NCI-H2171 (cell line): ENCODE data around the gene ATPAF1.
"Not testable (repeated sequence)": the region's sequence is repeated elsewhere in the genome, so short reads cannot be mapped to it uniquely, and the experiment has no call there.

Source experiments
- DNase-seq: peaks from one replicate; lab custom pipeline; 2025; lab: John Stamatoyannopoulos, UW

ATPAF1 gene, protein sequence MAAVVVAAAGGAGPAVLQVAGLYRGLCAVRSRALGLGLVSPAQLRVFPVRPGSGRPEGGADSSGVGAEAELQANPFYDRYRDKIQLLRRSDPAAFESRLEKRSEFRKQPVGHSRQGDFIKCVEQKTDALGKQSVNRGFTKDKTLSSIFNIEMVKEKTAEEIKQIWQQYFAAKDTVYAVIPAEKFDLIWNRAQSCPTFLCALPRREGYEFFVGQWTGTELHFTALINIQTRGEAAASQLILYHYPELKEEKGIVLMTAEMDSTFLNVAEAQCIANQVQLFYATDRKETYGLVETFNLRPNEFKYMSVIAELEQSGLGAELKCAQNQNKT

DNA sequence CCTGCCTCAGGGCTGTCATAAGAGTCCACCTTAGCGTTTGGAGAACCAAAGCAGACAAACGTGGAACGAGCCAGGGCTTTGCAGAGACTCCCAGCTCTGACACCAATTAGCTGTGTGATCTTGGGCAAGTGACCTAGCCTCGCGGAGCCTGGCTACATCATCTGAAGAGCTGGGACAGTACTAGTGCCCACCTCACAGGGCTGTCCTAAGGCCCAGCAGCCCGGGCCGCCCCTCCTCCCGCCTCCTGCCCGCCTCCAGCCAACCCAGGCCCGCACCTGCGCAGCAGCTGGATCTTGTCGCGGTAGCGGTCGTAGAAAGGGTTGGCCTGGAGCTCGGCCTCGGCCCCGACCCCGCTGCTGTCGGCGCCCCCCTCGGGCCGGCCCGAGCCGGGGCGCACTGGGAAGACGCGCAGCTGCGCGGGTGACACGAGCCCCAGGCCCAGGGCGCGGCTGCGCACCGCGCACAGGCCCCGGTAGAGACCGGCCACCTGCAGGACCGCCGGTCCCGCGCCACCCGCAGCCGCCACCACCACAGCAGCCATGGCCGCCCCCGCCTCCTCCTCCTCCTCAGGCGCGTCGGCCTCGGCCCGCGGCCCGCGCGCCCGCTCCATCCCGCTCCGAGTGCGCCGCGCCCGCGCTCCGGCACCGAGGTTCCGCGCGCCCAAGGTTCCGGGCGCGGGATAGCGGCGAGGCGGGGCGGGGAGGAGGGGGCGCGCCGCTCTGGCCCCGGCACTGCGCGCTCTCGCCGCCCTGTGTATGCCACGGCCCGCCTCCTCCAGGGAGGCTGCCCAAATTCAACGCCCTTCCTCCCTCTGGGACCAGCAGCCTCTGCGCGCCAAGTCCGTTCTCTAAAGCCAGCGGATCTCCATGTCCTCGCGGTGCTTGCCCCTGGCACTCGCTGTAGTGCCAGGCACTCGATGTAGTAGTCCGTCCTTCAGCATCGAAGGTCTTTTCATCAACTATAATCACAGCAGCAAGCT, at the start of gene ATPAF1:
ATPAF1 (minus strand) TSS at position 583 of the 979 bp plus-strand sequence; CDS start at position 541, 42 bp downstream.
- peak; percentile 54 for DNase-seq

DNA sequence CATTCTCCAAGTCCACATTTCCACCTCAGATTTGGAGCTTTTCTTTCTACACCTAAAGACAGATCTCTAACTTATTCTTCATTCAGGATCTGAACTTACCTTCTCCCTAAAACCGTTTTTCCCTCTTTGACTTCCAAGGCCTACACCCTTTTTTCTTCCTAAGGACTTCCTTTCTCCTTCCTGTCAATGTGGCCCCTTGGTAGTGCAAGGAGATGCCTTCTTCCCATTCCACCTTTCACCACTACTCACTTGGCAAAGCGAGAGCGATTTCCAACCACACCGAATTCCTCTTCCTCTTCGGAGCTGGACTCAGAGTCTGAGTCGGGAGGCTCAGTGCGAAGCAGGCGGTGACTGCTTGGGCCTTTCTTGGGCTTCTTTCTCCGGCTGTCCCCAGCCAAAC, 49.5 kb upstream of the ATPAF1 start:
- DNase-seq, result no peak

DNA sequence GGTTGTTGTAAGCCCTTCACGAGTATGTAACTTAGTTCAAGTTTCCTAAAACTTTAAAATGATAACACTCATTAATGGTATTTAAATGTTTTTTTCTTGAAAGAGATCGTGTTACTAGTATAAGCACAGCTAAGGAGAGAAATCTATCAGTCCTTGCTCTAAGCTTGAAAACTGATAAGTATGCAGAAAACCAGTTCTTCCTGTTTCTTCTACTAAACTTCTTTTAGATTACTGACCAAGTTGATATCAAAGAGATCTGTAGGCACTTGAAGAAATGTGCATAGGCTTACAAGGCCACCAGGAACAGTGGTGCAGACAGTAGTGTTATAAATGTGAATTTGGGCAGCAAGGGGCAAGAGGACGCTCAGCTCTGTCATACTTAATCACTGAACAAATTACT, 46.8 kb upstream of the ATPAF1 start:
- DNase-seq, result no peak

DNA sequence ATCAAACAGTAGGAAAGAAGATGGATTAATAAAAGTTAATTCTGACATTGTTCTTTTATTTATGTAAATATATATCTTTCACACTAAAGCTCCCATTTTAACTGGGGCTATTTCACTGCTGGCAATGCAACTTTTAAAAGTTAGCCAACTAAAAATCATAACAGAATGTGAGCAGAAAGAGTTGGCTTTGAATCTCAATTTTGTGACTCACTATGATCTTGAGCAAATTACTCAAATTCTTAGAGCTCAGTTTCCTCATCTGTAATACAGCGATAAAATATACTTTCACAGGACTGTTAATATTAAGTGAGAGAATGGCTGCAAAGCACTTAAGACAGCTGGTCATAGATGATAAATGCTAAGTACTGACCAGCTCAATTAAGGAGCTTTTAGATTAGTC, 40.0 kb upstream of the ATPAF1 start:
- DNase-seq, result no peak

DNA sequence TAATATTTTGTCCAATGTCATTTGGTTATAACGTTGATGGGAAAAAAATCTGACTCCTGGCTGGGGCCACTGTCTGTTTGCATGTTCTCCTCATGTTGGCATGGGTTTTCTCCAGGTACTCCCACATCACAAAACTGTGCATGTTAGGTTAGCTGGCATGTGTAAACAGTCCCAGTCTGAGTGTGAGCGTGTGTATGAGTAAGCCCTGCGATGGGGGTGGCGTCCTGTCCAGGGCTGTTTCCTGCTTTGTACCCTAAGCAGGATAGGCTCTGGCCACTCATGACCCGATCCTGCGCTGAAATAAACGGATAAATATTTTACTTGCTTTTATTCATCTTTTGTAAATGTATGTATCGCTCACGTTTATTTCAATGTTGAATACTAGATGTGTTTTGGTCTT, 37.2 kb upstream of the ATPAF1 start:
- DNase-seq, result no peak

DNA sequence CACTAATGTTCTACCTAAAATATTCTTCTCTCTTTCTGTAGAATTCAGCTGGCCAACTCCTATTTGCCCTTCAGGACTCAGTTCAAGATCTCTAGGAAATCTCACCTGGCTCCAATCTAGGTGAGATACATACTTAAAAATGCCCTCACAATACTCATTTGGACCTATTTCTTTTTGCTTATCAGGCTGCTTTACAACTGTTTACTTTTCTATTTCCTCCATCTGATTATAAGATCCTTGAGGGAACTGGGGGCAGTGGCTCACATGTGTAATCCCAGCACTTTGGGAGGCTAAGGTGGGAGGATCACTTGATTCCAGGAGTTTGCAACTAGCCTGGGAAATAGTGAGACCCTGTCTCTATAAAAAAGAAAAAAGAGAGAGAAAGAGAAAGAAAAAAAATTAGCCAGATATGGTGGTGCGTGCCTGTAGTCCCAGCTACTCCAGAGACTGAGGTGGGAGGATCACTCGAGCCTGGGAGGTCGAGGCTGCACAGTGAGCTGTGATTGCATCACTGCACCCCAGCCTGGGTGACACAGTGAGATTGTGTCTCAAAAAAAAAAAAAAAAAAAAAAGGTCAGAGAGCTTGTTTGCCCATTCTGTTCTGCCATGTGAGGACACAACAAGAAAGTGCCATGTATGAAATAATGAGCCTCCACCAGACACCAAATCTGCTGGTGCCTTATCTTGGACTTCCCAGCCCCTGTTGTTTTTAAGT, 35.9 kb upstream of the ATPAF1 start:
- no peak for DNase-seq

DNA sequence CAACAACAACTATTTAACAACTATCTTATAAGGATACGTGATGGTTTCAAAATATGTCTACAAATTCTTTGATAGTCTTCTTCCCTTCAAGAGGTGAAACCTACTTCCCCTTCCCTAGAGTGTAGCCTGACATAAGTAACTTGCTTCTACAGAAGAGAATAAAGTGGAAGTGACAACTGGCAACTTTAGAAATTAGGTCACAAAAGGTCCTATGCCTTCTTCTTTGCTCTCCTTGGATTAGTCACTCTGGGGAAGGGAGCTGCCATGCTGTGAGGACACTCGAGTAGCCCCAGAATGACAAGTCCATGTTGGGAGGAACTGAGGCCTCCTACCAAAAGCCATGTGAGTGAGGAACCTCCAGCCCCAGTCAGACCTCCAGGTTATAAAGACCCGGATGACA, 31.5 kb upstream of the ATPAF1 start:
- no peak for DNase-seq

DNA sequence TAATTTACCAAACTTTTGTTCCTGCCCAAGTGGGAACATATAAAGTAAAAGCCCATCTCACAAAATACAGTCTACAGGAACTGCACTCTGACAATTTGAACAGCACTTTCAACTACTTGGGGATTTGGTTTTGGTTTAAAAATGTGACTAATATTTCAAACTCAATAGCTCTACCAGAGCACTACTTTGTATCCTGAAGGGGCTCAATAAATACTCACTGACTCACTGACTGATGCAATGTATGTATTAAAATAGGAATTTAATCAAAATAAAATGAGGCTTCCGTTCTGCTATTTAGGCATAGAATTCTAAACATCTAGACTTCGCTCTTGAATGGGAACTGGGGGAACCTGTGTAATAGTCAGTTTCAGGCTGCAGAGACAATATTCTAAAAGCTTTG, 28.9 kb upstream of the ATPAF1 start:
- DNase-seq, result no peak

DNA sequence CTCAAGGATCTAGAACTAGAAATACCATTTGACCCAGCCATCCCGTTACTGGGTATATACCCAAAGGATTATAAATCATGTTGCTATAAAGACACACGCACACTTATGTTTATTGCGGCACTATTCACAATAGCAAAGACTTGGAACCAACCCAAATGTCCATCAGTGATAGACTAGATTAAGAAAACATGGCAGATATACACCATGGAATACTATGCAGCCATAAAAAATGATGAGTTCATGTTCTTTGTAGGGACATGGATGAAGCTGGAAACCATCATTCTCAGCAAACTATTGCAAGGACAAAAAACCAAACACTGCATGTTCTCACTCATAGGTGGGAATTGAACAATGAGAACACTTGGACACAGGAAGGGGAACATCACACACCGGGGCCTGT, 26.5 kb upstream of the ATPAF1 start:
- DNase-seq, result not testable (repeated sequence)

DNA sequence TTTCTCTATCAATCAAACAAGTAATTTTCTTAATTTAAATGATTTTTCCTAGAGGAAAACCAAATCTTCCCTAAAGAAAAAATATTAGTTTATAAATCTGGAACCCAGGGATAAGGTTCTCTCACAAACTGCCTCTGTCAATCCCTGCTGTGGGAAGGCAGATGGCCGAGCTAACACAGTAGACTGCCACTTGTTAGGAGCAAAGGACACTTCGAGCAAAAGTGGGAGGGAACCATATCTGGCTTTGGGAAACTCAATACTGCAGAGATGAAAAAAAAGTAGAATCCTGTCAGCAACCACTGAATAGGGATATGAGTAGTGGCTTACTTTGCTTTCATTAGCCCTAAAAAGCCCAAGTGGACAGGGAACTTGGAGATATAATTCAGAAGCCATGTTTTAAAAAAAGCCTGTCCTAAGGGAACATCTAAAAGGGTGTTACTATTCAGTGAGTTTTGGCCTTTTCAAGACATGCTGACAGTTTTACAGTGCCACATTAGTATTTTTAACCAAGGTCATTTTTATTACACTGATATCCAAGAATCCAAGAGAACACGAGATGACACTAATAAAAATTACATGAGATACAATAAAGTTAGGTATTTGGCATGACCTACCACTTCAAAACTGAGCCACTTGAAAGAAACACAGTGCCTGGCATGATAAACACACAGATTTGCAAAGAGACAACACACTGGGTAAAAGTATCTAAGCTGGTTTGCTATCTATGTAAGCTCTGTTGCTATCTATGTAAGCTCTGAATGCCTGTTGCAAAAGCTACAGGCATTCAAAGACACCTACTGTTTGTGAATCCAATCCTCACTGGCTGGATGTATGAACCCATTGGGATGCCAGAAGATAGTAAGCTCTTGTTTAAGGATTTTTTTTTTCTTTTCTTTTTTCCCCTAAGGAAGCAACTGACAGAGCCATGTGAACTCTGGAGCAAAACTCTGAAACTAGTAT, 24.9 kb upstream of the ATPAF1 start:
- peak; percentile 34 for DNase-seq

DNA sequence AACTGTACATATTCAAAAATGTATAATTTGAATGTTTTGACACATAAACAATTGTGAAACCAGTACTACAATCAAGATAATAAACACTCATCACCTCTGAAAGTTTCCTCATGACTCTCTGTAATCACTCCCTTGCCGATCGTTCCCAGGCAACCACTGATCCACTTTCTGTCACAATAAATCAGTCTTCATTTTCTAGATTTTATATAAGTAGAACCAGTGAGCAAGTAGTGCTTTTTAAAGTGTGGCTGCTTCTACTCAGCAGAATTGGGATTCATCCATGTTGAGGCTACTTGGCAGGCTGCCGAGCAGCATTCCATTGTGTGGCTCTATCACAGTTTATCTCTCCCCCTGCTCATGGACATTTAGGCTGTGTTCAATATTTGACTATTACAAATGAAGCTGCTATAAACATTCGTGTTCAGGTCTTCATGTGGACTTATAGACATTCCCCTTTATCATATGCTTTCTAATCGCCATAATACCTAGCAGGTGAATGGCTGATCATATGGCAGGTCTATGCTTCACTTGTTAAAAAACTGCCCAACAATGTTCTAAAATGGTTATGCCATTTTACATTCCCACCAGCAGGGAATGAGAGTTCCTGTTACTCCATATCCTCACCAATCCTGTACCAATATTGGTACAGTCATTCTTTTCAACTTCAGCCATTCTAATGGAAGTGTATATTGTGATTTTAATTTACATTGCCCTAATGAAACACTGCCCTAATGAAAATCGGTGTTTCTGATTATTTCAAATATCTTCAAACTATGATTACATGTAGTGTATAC, 24.0 kb upstream of the ATPAF1 start:
- DNase-seq, result no peak

DNA sequence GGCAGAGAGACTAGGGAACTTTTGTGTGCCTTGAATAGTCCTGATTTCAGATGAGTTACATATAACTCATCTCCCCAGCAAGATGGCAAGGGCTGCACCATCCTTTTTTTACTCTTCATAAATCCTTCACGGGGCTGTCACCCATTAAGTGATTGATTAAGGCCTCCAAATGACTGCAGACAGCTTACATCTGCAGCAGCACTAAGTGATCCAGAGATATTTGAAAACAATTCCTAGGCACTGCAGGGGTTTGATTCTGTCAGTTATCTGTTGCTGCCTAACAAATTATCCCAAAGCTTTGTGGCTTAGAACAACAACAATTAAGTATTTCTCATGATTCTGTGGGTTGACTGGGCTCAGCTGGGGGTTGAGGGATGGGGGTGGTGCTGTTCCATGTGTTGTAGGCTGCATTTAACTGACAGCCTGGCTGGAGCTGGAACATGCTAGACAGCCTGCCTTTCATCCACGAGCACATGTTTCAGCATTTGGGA, 22.8 kb upstream of the ATPAF1 start:
- no peak for DNase-seq

DNA sequence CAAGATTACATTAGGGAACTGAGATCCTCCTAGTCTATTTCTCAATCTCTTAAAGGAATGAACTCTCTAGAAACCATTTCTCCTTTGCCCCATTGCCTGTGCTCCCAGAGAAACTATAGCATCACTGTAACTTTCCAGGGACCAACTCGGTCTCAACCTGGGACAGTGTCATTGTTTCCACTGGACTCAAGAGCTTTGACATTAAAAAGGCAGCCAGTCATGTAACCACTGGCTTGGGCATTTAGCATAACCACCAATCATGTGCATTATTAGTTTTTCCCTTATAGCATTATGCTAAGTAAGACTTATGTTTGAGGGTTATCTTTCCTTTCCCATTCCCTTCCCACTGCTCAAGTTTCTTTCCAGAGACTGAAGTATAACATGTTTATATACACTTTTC, 21.7 kb upstream of the ATPAF1 start:
- DNase-seq, result no peak

DNA sequence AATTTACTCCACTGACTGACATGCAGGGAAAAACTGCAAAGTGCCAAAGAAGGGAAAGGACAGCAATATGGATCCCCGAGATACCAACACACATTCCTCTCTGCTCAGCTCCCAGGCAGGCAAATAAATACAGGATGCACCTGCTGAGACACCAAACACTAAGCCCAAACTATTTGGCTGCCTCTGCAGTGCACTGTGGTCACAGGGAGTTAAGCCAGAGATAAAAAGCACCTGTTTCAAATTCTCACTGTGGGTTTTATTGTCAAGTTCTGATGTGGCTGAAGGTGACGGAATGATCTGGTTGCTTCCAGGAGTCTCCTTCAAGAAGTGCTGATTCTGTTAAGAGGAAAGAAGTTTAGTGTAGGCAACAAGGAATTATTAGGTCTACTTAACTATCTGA, 21.2 kb upstream of the ATPAF1 start:
- DNase-seq, result no peak

DNA sequence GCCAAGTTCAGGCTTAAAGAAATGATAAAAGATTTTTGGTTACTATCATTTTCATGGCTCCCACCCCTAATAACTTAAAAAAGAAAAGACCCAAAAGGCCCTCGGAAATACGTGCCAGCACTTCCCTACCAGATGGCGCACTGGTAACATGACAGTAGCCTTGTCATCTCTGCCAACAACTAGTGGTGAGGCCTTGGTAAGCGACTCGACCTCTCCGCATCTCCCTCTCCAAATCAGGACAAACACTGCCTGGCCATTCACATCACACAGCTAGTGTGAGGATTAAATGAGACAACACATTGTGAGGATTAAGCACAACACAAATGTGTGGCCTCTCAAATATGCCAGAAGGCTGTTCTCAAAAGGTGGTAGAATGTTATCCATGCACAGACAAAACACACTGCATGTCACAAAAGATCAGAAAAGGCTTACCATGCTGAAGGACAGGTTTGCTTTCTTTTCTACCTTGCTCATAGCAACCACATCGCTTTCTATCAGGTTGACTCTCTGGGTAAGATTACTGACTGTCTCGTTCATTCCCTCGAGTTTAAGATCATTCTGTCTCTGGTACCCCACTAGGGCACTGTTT, 19.9 kb upstream of the ATPAF1 start:
- DNase-seq, result no peak

DNA sequence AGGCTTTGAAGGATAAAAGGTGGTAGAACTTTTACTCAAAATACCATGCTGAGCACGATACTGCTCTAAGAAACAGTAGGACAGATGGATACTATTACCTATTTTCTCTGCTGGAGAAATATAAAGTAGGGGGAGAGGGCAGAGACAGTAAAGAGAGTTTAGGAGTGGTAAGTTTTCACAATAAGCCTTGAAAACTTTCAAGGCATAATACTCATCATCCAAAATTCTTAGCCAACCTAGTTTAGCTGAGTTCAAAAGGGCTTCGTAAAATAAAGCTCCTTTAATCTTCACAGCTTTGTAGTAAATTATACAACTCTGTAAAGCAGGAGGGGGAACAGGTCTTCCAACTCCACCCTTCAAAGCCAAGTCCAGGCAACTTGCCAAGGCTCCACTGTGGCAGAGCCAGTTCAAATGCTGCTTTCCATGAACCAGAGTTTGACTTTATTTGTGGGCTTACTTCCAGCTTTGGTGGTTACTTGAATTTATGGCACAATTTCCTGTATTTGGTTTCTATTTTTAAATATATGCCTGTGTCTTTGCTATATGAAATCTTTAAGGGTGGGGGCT, 19.0 kb upstream of the ATPAF1 start:
- DNase-seq, result no peak

DNA sequence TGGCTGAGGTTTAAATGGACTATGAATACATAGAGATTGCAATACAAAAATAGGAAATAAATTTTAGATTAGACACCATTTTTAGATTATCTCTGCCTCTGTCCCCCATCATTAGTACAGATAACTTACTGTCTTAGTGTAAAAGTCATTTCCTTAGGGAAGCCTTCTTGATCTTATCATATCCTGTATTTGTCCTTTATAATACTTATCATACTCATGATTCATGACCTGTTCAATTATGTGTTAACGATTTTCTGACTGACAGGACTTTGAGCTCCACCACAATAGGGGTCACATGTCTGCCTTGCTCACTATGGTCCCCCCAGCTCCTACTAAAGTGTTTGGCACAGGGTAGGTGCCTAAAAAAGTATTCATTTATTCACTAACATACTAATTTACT, 18.1 kb upstream of the ATPAF1 start:
- no peak for DNase-seq

DNA sequence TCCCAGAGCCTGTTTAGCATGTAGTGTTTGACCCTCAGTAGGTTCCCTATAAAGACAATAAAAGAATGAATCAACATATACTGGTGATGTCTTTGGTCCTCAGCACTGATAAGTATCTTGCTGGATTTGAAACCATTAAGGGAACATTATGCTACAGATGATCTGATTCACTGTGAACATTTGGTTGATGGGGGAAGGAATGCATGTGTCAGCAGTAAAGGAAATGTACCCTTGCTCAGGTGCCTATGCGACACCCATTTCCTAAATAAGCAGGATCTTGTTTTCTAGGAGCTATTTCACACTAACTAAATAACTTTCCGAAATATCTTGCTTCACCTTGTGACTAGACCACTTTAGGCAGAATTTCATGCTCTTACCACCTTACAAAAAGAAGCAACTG, 16.5 kb upstream of the ATPAF1 start:
- no peak for DNase-seq

DNA sequence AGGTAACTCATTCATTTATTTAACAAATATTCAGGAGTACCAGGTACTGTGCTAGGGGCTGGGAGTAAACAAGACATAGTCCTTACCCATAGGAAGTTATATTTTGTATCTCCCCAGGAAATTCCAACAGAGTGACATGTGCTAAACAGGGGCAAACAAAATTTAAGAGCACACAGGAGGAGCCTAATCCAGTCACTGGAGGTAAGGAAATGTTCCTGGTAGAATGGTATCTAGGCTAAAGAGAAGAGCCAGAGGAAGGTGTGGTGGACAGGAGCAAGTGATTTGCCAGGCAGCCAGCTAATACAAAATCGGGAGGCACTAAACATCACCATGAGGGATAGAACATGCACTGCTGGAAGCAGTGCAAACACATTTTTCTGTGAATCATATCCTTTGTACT, 13.9 kb upstream of the ATPAF1 start:
- no peak for DNase-seq
